CD4-positive, alpha-beta T cell (primary cell): ENCODE measurements around the gene FLT3LG. TPM values are rescaled to one million over a fixed set of nuclear protein-coding genes. Genes with fewer than 3 reads are reported as not detected.
A peak's percentile ranks its signal among the peaks of the same experiment; 100 is the strongest.

ENCODE experiments used
- ATAC-seq: fragments of 200-7000 bp; cut with Tn5 transposase; one replicate; pipeline ENCODE4 v1.10.0; 2022; ENCODE audit warnings: mild to moderate bottlenecking; ENCODE audit not compliant: poor library complexity
- CTCF ChIA-PET: fragments of 350-600 bp; sonication (Branson Sonifier 250); formaldehyde crosslinking; loops from one replicate; lab custom pipeline; 2021; ENCODE audit warnings: antibody characterized with exemption, inconsistent platforms; lab: Charles Lee
- POLR2A ChIA-PET: fragments of 350-600 bp; sonication (Branson Sonifier 250); formaldehyde crosslinking; loops from one replicate; lab custom pipeline; 2021; ENCODE audit warnings: antibody characterized with exemption, inconsistent platforms; lab: Charles Lee
- DNase-seq, 14 experiments: peaks; one replicate each; pipeline ENCODE4 v3.0.0-alpha.2; 2013 to 2020; ENCODE audit warnings: mixed read lengths in 2 of 14
- H3K27ac ChIP-seq, 2 donors: one replicate each; pipeline versions ENCODE4 v1.5.1 to v1.7.0; 2013; ENCODE audit warnings: low read length in 2 of 2, low read depth in 1 of 2, mild to moderate bottlenecking in 1 of 2
- H3K27me3 ChIP-seq, 2 experiments: 1 replicate in 1 of 2; 2 replicates in 1 of 2; pipeline versions ENCODE4 v1.6.1 to v1.7.0; 2013; ENCODE audit warnings: low read length in 2 of 2, control low read depth in 1 of 2, mild to moderate bottlenecking in 1 of 2, moderate library complexity in 1 of 2; ENCODE audit not compliant: insufficient read depth in 2 of 2, control insufficient read depth in 1 of 2
- H3K36me3 ChIP-seq: one replicate; pipeline ENCODE4 v1.6.1; 2013; ENCODE audit warnings: low read length, control low read depth; ENCODE audit not compliant: insufficient read depth
- H3K4me1 ChIP-seq: one replicate; pipeline ENCODE4 v1.6.1; 2013; ENCODE audit warnings: low read length, control low read depth; ENCODE audit not compliant: insufficient read depth
- H3K4me3 ChIP-seq: one replicate; pipeline ENCODE4 v1.5.1; 2013; ENCODE audit warnings: mild to moderate bottlenecking, low read length, moderate library complexity
- H3K9me3 ChIP-seq, 2 experiments: 1 replicate in 1 of 2; 2 replicates in 1 of 2; pipeline versions ENCODE4 v1.6.1 to v1.7.0; 2013; ENCODE audit warnings: low read length in 2 of 2, mild to moderate bottlenecking in 2 of 2, control low read depth in 1 of 2, moderate library complexity in 1 of 2; ENCODE audit not compliant: control insufficient read depth in 1 of 2, insufficient read depth in 1 of 2
- H3K27ac Mint-ChIP-seq: one replicate; pipeline ENCODE4 v1.8.0; 2020; ENCODE audit warnings: mixed read lengths
- H3K27me3 Mint-ChIP-seq: one replicate; pipeline ENCODE4 v1.8.0; 2021; ENCODE audit warnings: mixed read lengths
- H3K36me3 Mint-ChIP-seq: one replicate; pipeline ENCODE4 v1.8.0; 2021; ENCODE audit warnings: low read depth, mixed read lengths
- H3K4me1 Mint-ChIP-seq: one replicate; pipeline ENCODE4 v1.8.0; 2021; ENCODE audit warnings: low read depth, mixed read lengths
- H3K4me3 Mint-ChIP-seq: one replicate; pipeline ENCODE4 v1.8.0; 2020; ENCODE audit warnings: mild to moderate bottlenecking, mixed read lengths
- H3K9me3 Mint-ChIP-seq: one replicate; pipeline ENCODE4 v1.8.0; 2020; ENCODE audit warnings: mixed read lengths
- intact Hi-C, 2 experiments: fragments of 100-400 bp; cut with DNase I in 1 of 2; cut with micrococcal nuclease in 1 of 2; formaldehyde crosslinking; loops; one replicate each; pipeline versions ENCODE4 v1.15.1 to v1.9.0; 2023 to 2025; cut with DNase I, micrococcal nuclease
- total RNA-seq, 174 experiments: library from RNA in 2 of 174; stranded (reverse) in 2 of 174; gene quantifications; one replicate each; pipeline ENCODE4 v1.2.3 and lab custom pipeline; 2021 to 2026
- TF ChIP-seq, protein P1 (sequence below): fragments of 200-600 bp; IDR thresholded peaks from one replicate; pipeline ENCODE4 v1.8.0; 2022; ENCODE audit warnings: antibody characterized with exemption, mild to moderate bottlenecking

Gene FLT3LG
- total RNA-seq, 2 experiments from 2014 or later, result 311 to 325 TPM

DNA sequence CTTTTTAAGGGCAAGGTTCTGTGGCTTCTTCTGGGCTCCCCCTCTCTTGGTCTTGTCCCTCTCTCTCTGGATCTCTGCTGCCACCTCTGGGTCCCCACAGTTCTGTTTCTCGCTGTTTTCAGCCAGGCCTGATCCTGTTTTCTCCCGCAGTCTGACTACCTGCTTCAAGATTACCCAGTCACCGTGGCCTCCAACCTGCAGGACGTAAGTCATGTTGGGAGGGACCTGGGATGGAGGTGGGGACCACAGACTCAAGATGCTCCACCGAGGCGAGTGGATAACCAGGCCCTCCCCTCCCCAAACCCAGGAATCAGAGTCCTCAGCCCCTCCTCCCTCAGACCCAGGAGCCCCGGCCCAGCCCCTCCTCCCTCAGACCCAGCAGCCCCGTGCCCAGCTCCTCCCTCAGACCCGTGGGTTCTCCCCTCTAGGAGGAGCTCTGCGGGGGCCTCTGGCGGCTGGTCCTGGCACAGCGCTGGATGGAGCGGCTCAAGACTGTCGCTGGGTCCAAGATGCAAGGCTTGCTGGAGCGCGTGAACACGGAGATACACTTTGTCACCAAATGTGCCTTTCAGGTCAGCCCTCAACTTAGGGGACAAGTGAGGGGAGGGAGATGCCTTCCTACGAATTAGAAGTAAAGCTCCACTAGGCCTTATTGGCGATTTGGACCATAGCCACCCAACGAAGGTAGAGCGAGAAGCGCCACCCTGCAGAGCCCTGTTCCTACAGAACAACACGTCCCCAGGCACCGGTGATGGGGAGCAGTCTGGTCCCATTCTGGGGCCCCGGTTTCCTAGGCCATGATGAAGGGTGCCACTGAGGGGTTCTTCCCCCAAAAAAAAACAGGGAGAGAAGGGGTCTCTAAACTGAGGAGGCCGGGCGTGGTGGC lies 2.2 kb downstream of the FLT3LG start:
- H3K36me3 Mint-ChIP-seq, result peaks cover 57% of the 10 kb centered on the region
- TF ChIP-seq, protein P1, sequence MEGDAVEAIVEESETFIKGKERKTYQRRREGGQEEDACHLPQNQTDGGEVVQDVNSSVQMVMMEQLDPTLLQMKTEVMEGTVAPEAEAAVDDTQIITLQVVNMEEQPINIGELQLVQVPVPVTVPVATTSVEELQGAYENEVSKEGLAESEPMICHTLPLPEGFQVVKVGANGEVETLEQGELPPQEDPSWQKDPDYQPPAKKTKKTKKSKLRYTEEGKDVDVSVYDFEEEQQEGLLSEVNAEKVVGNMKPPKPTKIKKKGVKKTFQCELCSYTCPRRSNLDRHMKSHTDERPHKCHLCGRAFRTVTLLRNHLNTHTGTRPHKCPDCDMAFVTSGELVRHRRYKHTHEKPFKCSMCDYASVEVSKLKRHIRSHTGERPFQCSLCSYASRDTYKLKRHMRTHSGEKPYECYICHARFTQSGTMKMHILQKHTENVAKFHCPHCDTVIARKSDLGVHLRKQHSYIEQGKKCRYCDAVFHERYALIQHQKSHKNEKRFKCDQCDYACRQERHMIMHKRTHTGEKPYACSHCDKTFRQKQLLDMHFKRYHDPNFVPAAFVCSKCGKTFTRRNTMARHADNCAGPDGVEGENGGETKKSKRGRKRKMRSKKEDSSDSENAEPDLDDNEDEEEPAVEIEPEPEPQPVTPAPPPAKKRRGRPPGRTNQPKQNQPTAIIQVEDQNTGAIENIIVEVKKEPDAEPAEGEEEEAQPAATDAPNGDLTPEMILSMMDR, result peak; percentile 67
- intact Hi-C loops, result loop anchor here (1.0 to 10.0 kb wide), 5 partner anchors 13 to 250 kb away; partner anchors contain the start of genes PRMT1 (in 1 of the 2) and RPS11 (in 1 of the 2)
- H3K27me3 ChIP-seq, result no peaks in the 10 kb centered on the region
- peak overlapping the region; percentile 98 for H3K27ac Mint-ChIP-seq
- H3K27ac ChIP-seq, result peak overlapping the region; percentile 49 to 98
- peak overlapping the region; percentile 100 for H3K4me3 Mint-ChIP-seq
- H3K9me3 ChIP-seq, result no peaks in the 10 kb centered on the region
- H3K36me3 ChIP-seq, result peaks cover 37% of the 10 kb centered on the region
- H3K9me3 Mint-ChIP-seq, result no peaks in the 10 kb centered on the region
- peak; percentile 47 to 86 (median 68) for DNase-seq
- peak; percentile 47 for ATAC-seq
- H3K4me1 ChIP-seq, result peaks cover 72% of the 10 kb centered on the region
- H3K27me3 Mint-ChIP-seq, result no peaks in the 10 kb centered on the region
- POLR2A ChIA-PET, result interaction anchor here (1.0 to 3.1 kb wide), 7 partner anchors 12 to 200 kb away, joined by 3 to 24 read pairs (median 13); partner anchors contain the start of genes ALDH16A1, PIH1D1, PRMT1 and RPL13A
- H3K4me3 ChIP-seq, result peak overlapping the region; percentile 97
- CTCF ChIA-PET, result interaction anchor here (0.6 to 2.5 kb wide), 21 partner anchors 9 to 378 kb away, joined by 3 to 14 read pairs (median 4); partner anchors contain the start of genes ALDH16A1, CD37, NOSIP and PIH1D1
- H3K4me1 Mint-ChIP-seq, result peaks cover 41% of the 10 kb centered on the region

DNA sequence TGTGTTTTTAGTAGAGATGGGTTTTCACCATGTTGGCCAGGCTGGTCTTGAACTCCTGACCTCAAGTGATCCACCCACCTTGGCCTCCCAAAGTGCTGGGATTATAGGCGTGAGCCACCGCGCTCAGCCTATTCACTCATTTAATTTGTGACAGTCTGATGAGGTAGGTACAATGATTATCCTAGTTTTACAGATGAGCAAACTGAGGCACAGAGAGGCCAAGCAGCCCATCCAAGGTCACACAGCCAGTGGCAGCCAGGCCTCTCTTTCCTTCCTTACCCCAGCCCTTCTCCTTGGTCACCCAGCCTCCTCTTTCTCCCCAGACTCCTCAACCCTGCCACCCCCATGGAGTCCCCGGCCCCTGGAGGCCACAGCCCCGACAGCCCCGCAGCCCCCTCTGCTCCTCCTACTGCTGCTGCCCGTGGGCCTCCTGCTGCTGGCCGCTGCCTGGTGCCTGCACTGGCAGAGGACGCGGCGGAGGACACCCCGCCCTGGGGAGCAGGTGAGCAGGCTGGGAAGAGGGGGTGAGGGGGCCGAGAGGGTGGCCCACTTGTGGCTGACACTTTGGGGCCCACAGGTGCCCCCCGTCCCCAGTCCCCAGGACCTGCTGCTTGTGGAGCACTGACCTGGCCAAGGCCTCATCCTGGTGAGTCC lies 6.1 kb downstream of the FLT3LG start:
- H3K4me1 Mint-ChIP-seq, result peaks cover 15% of the 10 kb centered on the region
- Histone ChIP-seq H3K36me3 (peaks cover 70% of the 10 kb centered on the region), H3K27me3 (no peaks in the 10 kb centered on the region), H3K4me3 (no peak overlapping the region), H3K27ac (no peak overlapping the region), H3K9me3 (no peaks in the 10 kb centered on the region), H3K4me1 (peaks cover 59% of the 10 kb centered on the region)
- DNase-seq (peak in 1 of 14 experiments; percentile 33), ATAC-seq (no peak)
- ChIA-PET POLR2A (no interaction called here), CTCF (interaction anchor here (0.7 kb wide), 2 partner anchors 39 to 66 kb away, joined by 3 read pairs; no protein-coding TSS in a partner anchor)
- no peaks in the 10 kb centered on the region for H3K27me3 Mint-ChIP-seq
- no peak overlapping the region for H3K27ac Mint-ChIP-seq
- TF ChIP-seq, protein P1, result no peak
- H3K36me3 Mint-ChIP-seq, result peaks cover 84% of the 10 kb centered on the region
- intact Hi-C loops, result loop anchor here in 1 of 2 experiments (10.0 kb wide), 2 partner anchors 195 to 395 kb away; partner anchors contain the start of genes PRMT1 and SNRNP70
- no peak overlapping the region for H3K4me3 Mint-ChIP-seq
- H3K9me3 Mint-ChIP-seq, result no peaks in the 10 kb centered on the region
